ENCODE data around the gene DCTPP1. TPM values are rescaled to one million over a fixed set of nuclear protein-coding genes. Genes with fewer than 3 reads are reported as not detected.
A peak's percentile ranks its signal among the peaks of the same experiment; 100 is the strongest.

DCTPP1 gene
- total and polyA plus RNA-seq, 2 of the 13 experiments (the other 11 are each of a cell fraction or from before 2014, with no cell fraction given) = 54.8 to 74.4 TPM

DNA sequence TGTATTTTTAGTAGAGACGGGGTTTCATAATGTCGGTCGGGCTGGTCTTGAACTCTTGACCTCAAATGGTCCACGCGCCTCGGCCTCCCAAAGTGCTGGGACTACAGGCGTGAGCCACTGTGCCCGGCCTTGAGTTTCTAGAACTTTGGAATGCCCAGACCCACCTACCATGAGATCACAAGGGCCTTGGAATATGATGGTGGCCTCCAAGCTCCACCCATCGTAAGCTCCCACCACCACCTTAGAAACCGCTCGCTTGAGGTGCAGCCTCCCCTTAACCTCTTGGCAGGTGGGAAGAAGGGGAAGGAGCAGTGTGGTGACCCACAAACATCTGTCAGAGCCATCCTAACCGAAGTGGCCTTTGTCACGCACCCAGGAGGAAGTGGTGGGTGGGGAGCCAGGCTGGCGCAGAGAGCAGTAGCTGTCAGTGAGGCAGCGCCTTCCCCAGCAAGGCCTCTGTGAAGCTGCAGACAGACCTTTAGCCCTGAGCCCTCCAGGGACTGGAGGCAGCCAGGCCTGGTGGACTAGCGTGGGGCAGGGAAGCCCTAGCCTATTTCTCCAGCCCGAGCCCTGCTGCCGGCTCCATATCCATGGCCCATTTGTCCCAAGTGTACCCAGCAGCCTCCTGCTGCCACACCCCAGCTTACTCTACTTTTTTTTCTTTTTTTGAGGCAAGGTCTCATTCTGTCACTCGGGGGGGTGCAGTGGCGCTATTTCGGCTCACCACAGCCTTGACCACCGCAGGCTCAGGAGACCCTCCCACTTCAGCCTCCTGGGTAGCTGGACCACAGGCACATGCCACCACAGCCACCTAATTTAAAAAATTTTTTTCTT lies 28.9 kb upstream of the DCTPP1 start (continued):
- TF ChIP-seq ZFP82 (CRISPR knock-in tag; IDR thresholded peaks at IDR 0.05; ENCODE audit: borderline replicate concordance) = no peak
- no peak for TF ChIP-seq MYNN (CRISPR knock-in tag; IDR thresholded peaks at IDR 0.05; ENCODE audit: low read depth)
- TF ChIP-seq, protein P1, sequence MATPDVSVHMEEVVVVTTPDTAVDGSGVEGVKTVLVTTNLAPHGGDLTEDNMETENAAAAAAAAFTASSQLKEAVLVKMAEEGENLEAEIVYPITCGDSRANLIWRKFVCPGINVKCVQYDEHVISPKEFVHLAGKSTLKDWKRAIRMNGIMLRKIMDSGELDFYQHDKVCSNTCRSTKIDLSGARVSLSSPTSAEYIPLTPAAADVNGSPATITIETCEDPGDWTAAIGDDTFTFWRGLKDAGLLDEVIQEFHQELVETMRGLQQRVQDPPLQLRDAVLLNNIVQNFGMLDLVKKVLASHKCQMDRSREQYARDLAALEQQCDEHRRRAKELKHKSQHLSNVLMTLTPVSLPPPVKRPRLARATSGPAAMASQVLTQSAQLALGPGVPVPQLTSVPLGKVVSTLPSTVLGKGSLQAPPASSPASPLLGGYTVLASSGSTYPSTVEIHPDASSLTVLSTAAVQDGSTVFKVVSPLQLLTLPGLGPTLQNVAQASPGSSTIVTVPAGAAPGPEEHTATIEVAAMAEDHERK (CRISPR knock-in tag; IDR thresholded peaks at IDR 0.05; ENCODE audit: low read depth) = no peak
- TF ChIP-seq PHF5A (CRISPR knock-in tag; IDR thresholded peaks at IDR 0.05; ENCODE audit: low read depth, unreplicated experiment) = no peak
- TF ChIP-seq ONECUT2 (CRISPR knock-in tag; IDR thresholded peaks at IDR 0.05) = no peak
- TF ChIP-seq, protein P2, sequence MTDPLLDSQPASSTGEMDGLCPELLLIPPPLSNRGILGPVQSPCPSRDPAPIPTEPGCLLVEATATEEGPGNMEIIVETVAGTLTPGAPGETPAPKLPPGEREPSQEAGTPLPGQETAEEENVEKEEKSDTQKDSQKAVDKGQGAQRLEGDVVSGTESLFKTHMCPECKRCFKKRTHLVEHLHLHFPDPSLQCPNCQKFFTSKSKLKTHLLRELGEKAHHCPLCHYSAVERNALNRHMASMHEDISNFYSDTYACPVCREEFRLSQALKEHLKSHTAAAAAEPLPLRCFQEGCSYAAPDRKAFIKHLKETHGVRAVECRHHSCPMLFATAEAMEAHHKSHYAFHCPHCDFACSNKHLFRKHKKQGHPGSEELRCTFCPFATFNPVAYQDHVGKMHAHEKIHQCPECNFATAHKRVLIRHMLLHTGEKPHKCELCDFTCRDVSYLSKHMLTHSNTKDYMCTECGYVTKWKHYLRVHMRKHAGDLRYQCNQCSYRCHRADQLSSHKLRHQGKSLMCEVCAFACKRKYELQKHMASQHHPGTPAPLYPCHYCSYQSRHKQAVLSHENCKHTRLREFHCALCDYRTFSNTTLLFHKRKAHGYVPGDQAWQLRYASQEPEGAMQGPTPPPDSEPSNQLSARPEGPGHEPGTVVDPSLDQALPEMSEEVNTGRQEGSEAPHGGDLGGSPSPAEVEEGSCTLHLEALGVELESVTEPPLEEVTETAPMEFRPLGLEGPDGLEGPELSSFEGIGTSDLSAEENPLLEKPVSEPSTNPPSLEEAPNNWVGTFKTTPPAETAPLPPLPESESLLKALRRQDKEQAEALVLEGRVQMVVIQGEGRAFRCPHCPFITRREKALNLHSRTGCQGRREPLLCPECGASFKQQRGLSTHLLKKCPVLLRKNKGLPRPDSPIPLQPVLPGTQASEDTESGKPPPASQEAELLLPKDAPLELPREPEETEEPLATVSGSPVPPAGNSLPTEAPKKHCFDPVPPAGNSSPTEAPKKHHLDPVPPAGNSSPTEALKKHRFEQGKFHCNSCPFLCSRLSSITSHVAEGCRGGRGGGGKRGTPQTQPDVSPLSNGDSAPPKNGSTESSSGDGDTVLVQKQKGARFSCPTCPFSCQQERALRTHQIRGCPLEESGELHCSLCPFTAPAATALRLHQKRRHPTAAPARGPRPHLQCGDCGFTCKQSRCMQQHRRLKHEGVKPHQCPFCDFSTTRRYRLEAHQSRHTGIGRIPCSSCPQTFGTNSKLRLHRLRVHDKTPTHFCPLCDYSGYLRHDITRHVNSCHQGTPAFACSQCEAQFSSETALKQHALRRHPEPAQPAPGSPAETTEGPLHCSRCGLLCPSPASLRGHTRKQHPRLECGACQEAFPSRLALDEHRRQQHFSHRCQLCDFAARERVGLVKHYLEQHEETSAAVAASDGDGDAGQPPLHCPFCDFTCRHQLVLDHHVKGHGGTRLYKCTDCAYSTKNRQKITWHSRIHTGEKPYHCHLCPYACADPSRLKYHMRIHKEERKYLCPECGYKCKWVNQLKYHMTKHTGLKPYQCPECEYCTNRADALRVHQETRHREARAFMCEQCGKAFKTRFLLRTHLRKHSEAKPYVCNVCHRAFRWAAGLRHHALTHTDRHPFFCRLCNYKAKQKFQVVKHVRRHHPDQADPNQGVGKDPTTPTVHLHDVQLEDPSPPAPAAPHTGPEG (CRISPR knock-in tag; IDR thresholded peaks at IDR 0.05) = no peak
- no peak for TF ChIP-seq ZNF7 (CRISPR knock-in tag; IDR thresholded peaks at IDR 0.05)
- TF ChIP-seq ZNF792 (CRISPR knock-in tag; IDR thresholded peaks at IDR 0.05) = peak; percentile 49
- TF ChIP-seq, protein P3, sequence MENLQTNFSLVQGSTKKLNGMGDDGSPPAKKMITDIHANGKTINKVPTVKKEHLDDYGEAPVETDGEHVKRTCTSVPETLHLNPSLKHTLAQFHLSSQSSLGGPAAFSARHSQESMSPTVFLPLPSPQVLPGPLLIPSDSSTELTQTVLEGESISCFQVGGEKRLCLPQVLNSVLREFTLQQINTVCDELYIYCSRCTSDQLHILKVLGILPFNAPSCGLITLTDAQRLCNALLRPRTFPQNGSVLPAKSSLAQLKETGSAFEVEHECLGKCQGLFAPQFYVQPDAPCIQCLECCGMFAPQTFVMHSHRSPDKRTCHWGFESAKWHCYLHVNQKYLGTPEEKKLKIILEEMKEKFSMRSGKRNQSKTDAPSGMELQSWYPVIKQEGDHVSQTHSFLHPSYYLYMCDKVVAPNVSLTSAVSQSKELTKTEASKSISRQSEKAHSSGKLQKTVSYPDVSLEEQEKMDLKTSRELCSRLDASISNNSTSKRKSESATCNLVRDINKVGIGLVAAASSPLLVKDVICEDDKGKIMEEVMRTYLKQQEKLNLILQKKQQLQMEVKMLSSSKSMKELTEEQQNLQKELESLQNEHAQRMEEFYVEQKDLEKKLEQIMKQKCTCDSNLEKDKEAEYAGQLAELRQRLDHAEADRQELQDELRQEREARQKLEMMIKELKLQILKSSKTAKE (CRISPR knock-in tag; IDR thresholded peaks at IDR 0.05; ENCODE audit: borderline replicate concordance) = no peak
- no peak for TF ChIP-seq ZNF20 (CRISPR knock-in tag; IDR thresholded peaks at IDR 0.05)
- no peak for TF ChIP-seq ZNF552 (CRISPR knock-in tag; IDR thresholded peaks at IDR 0.05; ENCODE audit: borderline replicate concordance)
- no peak for TF ChIP-seq HMG20A (CRISPR knock-in tag; IDR thresholded peaks at IDR 0.05; ENCODE audit: borderline replicate concordance)
- TF ChIP-seq TCF12 (IDR thresholded peaks at IDR 0.05) = no peak
- no peak; the same call in 1 of the 2 replicates for TF ChIP-seq TCF12 (CRISPR knock-in tag; IDR thresholded peaks at IDR 0.05)
- no peak for TF ChIP-seq PPARG (CRISPR knock-in tag; conservative IDR thresholded peaks at IDR 0.05)
- TF ChIP-seq, protein P4, sequence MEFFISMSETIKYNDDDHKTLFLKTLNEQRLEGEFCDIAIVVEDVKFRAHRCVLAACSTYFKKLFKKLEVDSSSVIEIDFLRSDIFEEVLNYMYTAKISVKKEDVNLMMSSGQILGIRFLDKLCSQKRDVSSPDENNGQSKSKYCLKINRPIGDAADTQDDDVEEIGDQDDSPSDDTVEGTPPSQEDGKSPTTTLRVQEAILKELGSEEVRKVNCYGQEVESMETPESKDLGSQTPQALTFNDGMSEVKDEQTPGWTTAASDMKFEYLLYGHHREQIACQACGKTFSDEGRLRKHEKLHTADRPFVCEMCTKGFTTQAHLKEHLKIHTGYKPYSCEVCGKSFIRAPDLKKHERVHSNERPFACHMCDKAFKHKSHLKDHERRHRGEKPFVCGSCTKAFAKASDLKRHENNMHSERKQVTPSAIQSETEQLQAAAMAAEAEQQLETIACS (CRISPR knock-in tag; IDR thresholded peaks at IDR 0.05) = no peak
- no peak; the same call in 1 of the 2 replicates for TF ChIP-seq YEATS4 (CRISPR knock-in tag; IDR thresholded peaks at IDR 0.05; ENCODE audit: borderline replicate concordance)
- peak; percentile 43; the same call in 1 of the 2 replicates for TF ChIP-seq FOXO1 (CRISPR knock-in tag; IDR thresholded peaks at IDR 0.05)
- TF ChIP-seq ATF1 (CRISPR knock-in tag; IDR thresholded peaks at IDR 0.05) = no peak
- TF ChIP-seq ZNF121 (CRISPR knock-in tag; IDR thresholded peaks at IDR 0.05) = no peak; the same call in 1 of the 2 replicates

Data from HepG2 (cell line).